ENCODE measurements around the gene LVRN. TPM values are rescaled to one million over a fixed set of nuclear protein-coding genes. Genes with fewer than 3 reads are reported as not detected.

Gene LVRN
- total RNA-seq, 1 donor from 2014 or later = 4.2 TPM

- intact Hi-C loops (cut with DNase I) = no loop called here
- Histone ChIP-seq H3K27ac (no peak overlapping the region), H3K4me1 (peaks cover 0 to 4% of the 10 kb centered on the region in 2 donors), H3K9me3 (no peaks in the 10 kb centered on the region), H3K36me3 (no peaks in the 10 kb centered on the region), H3K27me3 (no peaks in the 10 kb centered on the region), H3K4me3 (no peak overlapping the region)
- TF ChIP-seq CTCF (IDR thresholded peaks at IDR 0.05) = no peak
- DNase-seq (ENCODE audit: low spot score in 2 of 2) = no peak
These were observed 1.3 kb downstream of the LVRN start for GRCh38 chr5:115963566-115963965.

GRCh38 chr5:115968770-115969169 is 6.5 kb downstream of the LVRN start:
- H3K4me3 ChIP-seq = no peak overlapping the region
- no peak overlapping the region for H3K27ac ChIP-seq
- no peak for TF ChIP-seq CTCF (IDR thresholded peaks at IDR 0.05)

GRCh38 chr5:115977096-115977495 is 14.8 kb downstream of the LVRN start:
- intact Hi-C loops (cut with DNase I) = loop anchor here (5.0 kb wide), 1 partner anchor 350 kb away; the partner anchor contains the start of gene TMED7
- TF ChIP-seq CTCF (IDR thresholded peaks at IDR 0.05) = no peak
- DNase-seq (ENCODE audit: low spot score in 2 of 2) = no peak
- H3K4me3 ChIP-seq = no peak overlapping the region
- H3K27ac ChIP-seq = no peak overlapping the region
- H3K4me1 ChIP-seq = peaks cover 4 to 16% of the 10 kb centered on the region in 2 donors
- no peaks in the 10 kb centered on the region for H3K27me3 ChIP-seq
- H3K36me3 ChIP-seq = no peaks in the 10 kb centered on the region
- no peaks in the 10 kb centered on the region for H3K9me3 ChIP-seq

More at GRCh38 chr5:115968770-115969169, 6.5 kb downstream of the LVRN start:
- Histone ChIP-seq H3K36me3 (no peaks in the 10 kb centered on the region), H3K4me1 (no peaks in the 10 kb centered on the region), H3K9me3 (no peaks in the 10 kb centered on the region), H3K27me3 (no peaks in the 10 kb centered on the region)
- DNase-seq (ENCODE audit: low spot score in 2 of 2) = no peak
- intact Hi-C loops (cut with DNase I) = no loop called here

GRCh38 chr5:115977988-115978387 is 15.7 kb downstream of the LVRN start:
- Histone ChIP-seq H3K27me3 (no peaks in the 10 kb centered on the region), H3K9me3 (no peaks in the 10 kb centered on the region), H3K36me3 (no peaks in the 10 kb centered on the region), H3K4me3 (no peak overlapping the region), H3K27ac (peak overlapping the region; percentile 55 to 74), H3K4me1 (peaks cover 4 to 16% of the 10 kb centered on the region in 2 donors)
- DNase-seq (ENCODE audit: low spot score in 2 of 2) = no peak
- TF ChIP-seq CTCF (IDR thresholded peaks at IDR 0.05) = no peak
- intact Hi-C loops (cut with DNase I) = loop anchor here (5.0 kb wide), 1 partner anchor 351 kb away; the partner anchor contains the start of gene TMED7

GRCh38 chr5:115978779-115979178 is 16.5 kb downstream of the LVRN start:
- H3K36me3 ChIP-seq = no peaks in the 10 kb centered on the region
- no peaks in the 10 kb centered on the region for H3K9me3 ChIP-seq
- intact Hi-C loops (cut with DNase I) = loop anchor here (5.0 kb wide), 1 partner anchor 351 kb away; the partner anchor contains the start of gene TMED7
- no peak overlapping the region for H3K4me3 ChIP-seq
- peak overlapping the region; percentile 55 to 74 for H3K27ac ChIP-seq
- no peak for TF ChIP-seq CTCF (IDR thresholded peaks at IDR 0.05)
- DNase-seq (ENCODE audit: low spot score in 2 of 2) = no peak
- no peaks in the 10 kb centered on the region for H3K27me3 ChIP-seq
- peaks cover 4 to 21% of the 10 kb centered on the region in 2 donors for H3K4me1 ChIP-seq

All from ascending aorta (tissue), 2 donors.